RWPE1 (cell line): ENCODE measurements around the gene AGAP1.

Experiments
- CTCF ChIA-PET: fragments of 350-600 bp; sonication (Branson Sonifier 250); formaldehyde crosslinking; extraction: SDS; loops from one replicate; lab custom pipeline; 2021; lab: Yijun Ruan, JAX
- POLR2A ChIA-PET: fragments of 400-600 bp; formaldehyde crosslinking; extraction: SDS; loops from one replicate; lab custom pipeline; 2020; ENCODE audit warnings: antibody characterized with exemption; ENCODE audit not compliant: low non-redundant PET; lab: Yijun Ruan, JAX
- DNase-seq: peaks from one replicate; pipeline ENCODE4 v3.0.0; 2012; ENCODE audit warnings: low spot score
- H3K27ac ChIP-seq: fragments of 450-650 bp; 2 replicates; pipeline ENCODE4 v1.5.1; 2017
- TF ChIP-seq, protein P1 (sequence below): fragments of 450-650 bp; conservative IDR thresholded peaks from 2 replicates; pipeline ENCODE4 v1.5.1; 2017; ENCODE audit warnings: low read depth, mild to moderate bottlenecking

Gene AGAP1

DNA sequence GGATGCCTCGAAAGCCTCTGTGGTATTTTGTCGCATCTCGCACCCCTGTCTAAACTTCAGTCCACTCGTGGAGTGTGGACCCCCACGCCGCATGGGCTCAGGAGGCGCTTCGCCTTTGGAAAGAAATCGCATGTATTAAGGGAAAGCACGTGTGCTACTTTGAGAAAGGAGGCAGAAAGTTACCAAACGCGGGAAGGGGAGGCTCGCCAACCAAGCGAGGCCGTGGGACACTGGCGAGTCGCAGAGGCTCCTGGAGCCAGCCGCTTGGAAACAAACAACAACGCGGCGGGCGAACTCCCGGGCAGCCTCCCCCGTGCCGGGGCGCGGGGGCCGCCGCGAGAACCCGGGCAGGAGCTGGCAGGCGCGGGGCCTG is 455 bp upstream of the AGAP1 start:
- ChIA-PET POLR2A (no interaction called here), CTCF (interaction anchor here (0.6 kb wide), 1 partner anchor 209 kb away, joined by 3 read pairs; no protein-coding TSS in a partner anchor)
- DNase-seq, result no peak
- peak overlapping the region; percentile 81 for H3K27ac ChIP-seq
- TF ChIP-seq, protein P1, sequence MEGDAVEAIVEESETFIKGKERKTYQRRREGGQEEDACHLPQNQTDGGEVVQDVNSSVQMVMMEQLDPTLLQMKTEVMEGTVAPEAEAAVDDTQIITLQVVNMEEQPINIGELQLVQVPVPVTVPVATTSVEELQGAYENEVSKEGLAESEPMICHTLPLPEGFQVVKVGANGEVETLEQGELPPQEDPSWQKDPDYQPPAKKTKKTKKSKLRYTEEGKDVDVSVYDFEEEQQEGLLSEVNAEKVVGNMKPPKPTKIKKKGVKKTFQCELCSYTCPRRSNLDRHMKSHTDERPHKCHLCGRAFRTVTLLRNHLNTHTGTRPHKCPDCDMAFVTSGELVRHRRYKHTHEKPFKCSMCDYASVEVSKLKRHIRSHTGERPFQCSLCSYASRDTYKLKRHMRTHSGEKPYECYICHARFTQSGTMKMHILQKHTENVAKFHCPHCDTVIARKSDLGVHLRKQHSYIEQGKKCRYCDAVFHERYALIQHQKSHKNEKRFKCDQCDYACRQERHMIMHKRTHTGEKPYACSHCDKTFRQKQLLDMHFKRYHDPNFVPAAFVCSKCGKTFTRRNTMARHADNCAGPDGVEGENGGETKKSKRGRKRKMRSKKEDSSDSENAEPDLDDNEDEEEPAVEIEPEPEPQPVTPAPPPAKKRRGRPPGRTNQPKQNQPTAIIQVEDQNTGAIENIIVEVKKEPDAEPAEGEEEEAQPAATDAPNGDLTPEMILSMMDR, result no peak

DNA sequence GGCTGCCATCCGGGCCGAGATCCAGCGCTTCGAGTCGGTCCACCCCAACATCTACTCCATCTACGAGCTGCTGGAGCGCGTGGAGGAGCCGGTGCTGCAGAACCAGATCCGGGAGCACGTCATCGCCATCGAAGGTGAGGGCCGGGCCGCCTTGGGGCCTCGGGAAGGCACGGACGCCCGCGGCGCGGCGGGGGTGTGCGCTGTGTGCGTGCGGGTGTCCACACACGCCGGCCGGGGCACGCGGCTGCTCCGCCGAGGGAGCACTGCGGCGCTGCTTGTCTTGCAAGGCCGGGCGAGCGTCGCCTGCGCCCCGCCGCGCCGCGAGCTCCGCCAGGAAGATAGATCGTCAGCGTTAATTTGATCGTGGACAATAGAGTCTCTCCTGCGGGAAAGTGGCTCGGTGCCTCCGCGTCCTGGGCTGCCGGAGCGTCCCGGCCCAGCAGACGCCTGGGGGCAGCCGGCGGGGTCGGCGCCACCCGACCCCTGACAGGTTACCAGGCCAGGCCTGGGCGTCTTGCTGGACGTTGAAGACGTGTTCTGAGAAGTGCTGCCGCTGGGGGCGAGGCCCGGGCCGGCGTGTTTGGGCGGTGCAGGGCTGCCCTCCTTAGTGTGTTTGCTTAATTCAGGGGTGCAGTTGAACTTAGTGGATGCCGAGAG is 1.0 kb downstream of the AGAP1 start:
- POLR2A ChIA-PET, result no interaction called here
- TF ChIP-seq, protein P1, result peak; percentile 14; the same call in 1 of the 2 replicates
- CTCF ChIA-PET, result no interaction called here
- peak overlapping the region; percentile 81 for H3K27ac ChIP-seq
- DNase-seq, result peak; percentile 34

DNA sequence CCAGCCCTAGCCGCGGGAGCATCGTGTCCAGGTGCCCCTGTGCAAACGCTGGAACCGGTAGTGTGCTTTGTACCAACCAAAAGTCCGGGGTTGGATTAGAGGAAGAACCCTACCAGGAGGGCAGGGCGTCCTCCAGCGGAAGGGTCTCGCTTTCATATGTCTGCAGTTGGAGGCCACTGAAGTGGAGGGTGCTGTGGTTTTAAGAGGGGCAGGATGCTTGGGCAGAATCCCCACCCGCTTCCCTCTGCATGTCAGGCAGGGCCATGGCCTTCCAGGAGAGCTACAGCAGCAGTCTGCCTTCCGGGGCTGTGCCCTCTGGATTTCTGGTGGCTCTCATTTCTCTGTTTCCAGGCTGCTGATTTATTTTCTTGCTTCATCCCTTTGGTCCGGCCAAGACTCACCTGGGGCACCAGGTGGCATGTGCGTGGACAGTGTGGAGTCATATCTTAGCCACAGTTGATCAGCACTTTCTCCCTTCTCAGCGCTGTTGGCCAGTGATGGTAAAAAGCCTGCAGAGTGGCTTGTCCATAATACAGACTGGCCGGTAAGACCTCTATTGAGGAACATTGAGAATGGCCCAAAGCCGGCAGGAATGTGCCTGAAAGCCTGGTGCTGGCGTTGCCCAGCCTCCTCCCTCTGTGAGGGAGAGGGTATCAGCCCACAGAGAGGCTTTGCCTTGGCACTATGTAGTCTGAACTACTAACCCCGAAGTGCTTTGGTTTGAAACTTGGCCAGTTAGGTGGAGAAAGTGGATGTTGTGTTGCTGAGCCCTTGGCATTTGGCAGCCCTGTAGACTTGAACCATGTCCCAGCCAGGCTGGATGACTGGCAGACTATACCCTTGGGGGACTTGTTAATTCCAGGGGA is 1.8 kb downstream of the AGAP1 start:
- peak; percentile 36 for DNase-seq
- ChIA-PET CTCF (no interaction called here), POLR2A (no interaction called here)
- TF ChIP-seq, protein P1, result no peak
- H3K27ac ChIP-seq, result peak overlapping the region; percentile 81

DNA sequence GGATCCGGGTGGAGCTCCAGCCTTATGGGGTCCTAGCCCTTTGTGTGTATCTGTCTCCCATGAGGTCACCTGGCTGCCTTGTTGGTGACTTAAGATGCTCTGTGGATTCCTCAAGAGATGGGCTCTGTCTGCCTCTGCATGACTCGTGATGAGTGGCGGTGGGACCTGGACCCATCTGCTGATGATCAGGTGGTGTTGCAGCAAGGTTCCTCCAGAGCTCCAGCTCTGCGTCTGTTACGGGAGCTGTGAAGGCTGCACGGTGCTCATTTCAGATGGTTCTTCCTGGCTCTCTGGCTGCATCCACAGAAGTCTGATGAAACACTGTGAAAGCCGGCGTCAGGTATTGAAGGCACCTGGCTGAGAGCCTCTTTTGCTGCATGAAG is 2.4 kb downstream of the AGAP1 start:
- POLR2A ChIA-PET, result no interaction called here
- DNase-seq, result peak; percentile 25
- CTCF ChIA-PET, result interaction anchor here (0.5 kb wide), 1 partner anchor 35 kb away, joined by 4 read pairs; no protein-coding TSS in a partner anchor
- H3K27ac ChIP-seq, result peak overlapping the region; percentile 81
- TF ChIP-seq, protein P1, result no peak

DNA sequence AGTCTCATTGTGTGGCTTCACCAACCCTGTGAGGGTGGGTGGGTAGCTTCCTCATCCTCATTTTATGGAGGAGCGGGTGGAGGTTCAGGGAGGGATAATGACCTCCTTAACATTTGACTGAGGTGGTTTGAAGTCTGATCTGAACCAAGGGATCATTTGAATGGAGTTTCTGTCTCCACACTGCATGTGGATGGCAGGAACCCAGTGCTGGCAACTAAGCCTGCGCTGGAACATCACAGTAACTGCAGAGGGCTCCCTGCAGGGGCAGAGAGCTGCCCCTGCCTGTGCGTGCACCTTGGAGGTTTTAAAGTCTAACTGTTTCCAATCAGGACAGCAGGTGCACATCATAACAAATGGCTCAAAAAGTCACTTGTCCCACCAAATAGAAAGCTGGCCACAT is 3.3 kb downstream of the AGAP1 start:
- CTCF ChIA-PET, result interaction anchor here (0.7 kb wide), 1 partner anchor 175 kb away, joined by 3 read pairs; no protein-coding TSS in a partner anchor
- no peak overlapping the region for H3K27ac ChIP-seq
- no peak for DNase-seq
- TF ChIP-seq, protein P1, result no peak
- POLR2A ChIA-PET, result no interaction called here

DNA sequence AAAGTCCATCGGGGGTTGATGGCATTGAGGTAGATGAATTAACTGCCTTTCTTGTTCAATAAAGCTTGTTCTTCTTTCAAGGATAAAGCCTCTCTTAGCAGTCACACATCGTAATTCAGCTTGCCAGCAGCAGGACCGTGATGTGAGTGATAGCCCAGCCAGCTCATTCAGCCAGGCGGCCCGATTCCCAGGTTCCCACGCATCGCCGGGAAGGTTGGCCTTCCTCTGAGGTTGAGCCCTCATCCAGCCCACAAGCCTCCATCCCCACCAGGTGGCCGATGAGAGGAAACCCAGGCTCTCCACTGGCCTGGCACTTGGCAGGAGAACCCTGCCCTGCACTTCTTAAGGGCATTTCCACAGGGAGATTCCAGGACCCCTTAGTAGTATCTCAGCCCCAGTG is 4.7 kb downstream of the AGAP1 start:
- no peak overlapping the region for H3K27ac ChIP-seq
- no peak for DNase-seq
- TF ChIP-seq, protein P1, result no peak
- ChIA-PET POLR2A (no interaction called here), CTCF (no interaction called here)
